ENCODE measurements around the gene ABHD17C.
A peak's percentile ranks its signal among the peaks of the same experiment; 100 is the strongest.

The ABHD17C gene

DNA sequence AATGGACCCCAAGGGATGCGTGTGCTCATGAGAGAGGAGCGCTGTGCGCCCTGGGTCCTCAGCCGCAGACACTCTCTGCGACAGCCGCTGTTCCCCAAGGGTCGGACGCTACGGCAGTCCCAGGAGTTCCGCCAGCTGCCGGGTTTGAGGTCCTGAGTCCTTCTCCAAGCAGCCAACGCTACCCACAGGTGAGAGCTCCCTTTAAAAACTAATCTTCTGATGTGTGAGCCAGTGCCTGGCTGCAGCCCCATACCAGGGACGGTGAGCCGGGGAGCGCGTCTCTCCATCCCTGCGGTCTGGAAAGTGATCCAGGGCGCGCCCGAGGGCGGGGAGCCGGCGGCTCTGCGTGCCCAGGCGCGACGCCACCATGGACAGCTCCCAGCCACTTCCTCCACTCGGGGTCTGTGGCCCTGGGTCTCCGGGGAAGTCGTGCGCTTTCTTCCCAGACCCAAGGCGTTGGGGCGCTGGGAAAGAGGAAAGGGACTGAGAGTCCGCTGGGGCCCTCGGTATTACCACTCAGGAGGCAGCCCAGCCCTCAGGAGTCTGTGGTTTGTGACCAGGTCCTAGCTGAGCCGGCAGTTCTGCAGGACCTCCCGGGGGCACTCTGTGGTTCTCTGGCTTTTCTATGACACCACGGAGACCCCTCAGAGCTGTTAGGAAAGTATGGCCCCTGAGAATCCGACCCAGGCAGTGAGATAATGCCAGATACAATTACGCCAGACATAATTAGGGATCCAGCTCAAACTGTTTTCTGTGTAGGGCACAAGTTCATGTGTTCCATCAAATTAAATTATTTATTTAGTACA is 85.5 kb downstream of the ABHD17C start:
- DNase-seq (ENCODE audit: low read depth): peak; percentile 68
- peak overlapping the region; percentile 66 for H3K4me3 ChIP-seq (replicated peaks; ENCODE audit: low read depth, low read length)

DNA sequence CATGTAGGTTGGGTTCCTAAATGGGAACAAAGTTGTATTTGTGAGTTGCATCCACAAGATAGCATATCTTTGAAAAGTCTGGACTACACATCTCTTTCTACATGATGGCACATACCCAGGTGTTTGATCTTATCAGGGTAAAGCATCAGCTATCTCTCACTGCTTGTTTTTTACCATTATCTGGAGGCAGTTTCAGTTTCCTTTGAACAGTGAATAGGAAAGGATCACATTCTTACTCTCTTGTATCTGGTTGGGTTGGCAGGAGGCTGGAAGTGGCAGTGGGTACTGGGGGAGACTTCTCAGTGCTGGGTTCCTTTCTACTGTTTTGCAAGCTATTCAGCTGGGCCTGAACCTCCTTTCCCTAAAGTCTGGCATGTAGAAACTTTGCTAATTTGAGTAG is 88.2 kb downstream of the ABHD17C start:
- TF ChIP-seq, protein P1, sequence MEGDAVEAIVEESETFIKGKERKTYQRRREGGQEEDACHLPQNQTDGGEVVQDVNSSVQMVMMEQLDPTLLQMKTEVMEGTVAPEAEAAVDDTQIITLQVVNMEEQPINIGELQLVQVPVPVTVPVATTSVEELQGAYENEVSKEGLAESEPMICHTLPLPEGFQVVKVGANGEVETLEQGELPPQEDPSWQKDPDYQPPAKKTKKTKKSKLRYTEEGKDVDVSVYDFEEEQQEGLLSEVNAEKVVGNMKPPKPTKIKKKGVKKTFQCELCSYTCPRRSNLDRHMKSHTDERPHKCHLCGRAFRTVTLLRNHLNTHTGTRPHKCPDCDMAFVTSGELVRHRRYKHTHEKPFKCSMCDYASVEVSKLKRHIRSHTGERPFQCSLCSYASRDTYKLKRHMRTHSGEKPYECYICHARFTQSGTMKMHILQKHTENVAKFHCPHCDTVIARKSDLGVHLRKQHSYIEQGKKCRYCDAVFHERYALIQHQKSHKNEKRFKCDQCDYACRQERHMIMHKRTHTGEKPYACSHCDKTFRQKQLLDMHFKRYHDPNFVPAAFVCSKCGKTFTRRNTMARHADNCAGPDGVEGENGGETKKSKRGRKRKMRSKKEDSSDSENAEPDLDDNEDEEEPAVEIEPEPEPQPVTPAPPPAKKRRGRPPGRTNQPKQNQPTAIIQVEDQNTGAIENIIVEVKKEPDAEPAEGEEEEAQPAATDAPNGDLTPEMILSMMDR (IDR thresholded peaks at IDR 0.05; ENCODE audit: low read length, missing control alignments): no peak
- no peak for DNase-seq (ENCODE audit: low read depth)
- no peak overlapping the region for H3K4me3 ChIP-seq (replicated peaks; ENCODE audit: low read depth, low read length)

More for the DNA sequence above, 85.5 kb downstream of the ABHD17C start:
- TF ChIP-seq, protein P1 (IDR thresholded peaks at IDR 0.05; ENCODE audit: low read length, missing control alignments): no peak

DNA sequence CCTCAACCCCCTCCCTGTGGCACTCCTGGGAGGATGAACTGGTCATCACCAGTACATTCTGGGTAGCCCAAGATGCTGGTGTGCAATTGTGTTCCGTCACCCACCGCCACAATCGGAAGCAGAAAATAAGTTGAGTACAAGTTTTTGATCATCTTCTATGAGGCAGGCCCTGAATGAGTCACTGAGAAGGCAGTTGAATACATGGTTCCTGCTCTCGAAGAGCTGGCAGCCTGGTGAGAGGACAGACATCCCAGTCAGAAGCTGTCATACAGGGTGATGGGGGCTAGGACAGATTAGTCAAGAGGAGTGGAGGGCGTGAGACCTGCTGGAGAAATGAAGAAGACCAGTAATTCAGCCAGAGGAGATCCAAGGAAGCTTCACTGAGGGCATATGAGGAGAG is 90.2 kb downstream of the ABHD17C start:
- DNase-seq (ENCODE audit: low read depth): no peak
- no peak overlapping the region for H3K4me3 ChIP-seq (replicated peaks; ENCODE audit: low read depth, low read length)
- TF ChIP-seq, protein P1 (IDR thresholded peaks at IDR 0.05; ENCODE audit: low read length, missing control alignments): no peak

DNA sequence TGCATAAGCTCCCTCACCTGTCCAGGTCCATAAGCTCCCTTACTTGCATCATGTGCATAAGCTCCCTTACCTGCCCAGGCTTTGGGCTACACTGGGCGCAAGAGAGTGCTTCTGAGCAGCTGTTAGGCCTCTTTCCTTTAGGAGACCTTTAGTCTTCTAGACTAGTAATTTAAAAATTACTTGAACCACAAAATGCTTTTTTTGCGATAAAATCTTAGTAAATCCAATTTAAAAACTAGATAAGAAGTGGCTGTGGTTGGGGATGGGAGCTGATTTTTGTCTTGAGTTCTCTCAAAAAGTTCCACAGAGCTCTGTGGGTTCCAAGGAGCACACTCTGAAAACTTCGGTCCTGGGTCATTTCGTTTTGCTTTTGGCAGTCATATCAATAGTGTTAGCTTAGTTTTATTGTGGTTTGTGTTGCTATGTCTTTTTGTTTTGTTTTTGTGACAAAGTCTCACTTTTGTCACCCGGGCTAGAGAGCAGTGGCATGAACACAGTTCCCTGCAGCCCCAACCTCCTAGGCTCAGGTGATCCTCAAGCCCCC is 90.8 kb downstream of the ABHD17C start:
- no peak for DNase-seq (ENCODE audit: low read depth)
- H3K4me3 ChIP-seq (replicated peaks; ENCODE audit: low read depth, low read length): no peak overlapping the region
- TF ChIP-seq, protein P1 (IDR thresholded peaks at IDR 0.05; ENCODE audit: low read length, missing control alignments): no peak

DNA sequence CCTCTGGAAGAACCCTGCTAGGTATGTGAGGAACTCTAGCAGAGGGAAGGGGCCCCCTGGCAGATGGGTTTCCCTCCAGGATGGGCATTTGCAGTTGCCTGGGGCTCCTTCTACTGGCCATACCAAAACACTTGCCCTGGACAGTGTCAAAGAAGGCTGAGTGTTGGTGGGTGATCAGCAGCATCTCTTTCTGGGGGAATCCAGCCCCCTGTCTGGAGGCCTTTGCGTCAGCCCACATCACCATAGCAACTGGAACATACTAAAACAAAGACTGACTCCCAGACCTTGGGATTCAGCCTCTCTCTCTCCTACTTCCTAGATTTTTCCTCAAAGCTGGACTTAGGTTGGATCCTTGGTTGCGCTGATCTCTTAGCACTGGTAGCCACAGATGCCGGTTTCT is 92.2 kb downstream of the ABHD17C start:
- no peak overlapping the region for H3K4me3 ChIP-seq (replicated peaks; ENCODE audit: low read depth, low read length)
- no peak for DNase-seq (ENCODE audit: low read depth)
- TF ChIP-seq, protein P1 (IDR thresholded peaks at IDR 0.05; ENCODE audit: low read length, missing control alignments): no peak

DNA sequence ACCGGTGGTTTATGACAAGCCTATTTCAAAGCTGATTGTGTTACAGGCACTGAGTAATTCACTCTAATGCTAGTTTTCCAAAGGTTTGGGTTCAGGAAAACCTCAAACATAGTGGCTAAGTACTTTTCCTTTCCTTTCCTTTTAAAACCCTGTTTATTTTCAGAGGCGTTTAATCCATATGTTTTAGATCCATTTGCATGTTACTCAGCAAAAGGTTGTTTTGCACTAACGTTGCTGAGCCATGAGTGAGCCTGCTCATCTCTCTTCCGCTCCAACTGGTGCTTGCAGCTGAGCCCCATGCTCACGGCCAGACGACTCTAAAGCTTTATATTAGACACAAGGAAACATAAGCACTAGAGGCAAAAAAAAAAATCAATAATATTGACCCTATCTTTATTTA is 93.4 kb downstream of the ABHD17C start:
- TF ChIP-seq, protein P1 (IDR thresholded peaks at IDR 0.05; ENCODE audit: low read length, missing control alignments): no peak
- no peak overlapping the region for H3K4me3 ChIP-seq (replicated peaks; ENCODE audit: low read depth, low read length)
- DNase-seq (ENCODE audit: low read depth): no peak
